AG10803 (cell line): ENCODE data around the gene MVD.

Experiments used
- DNase-seq: peaks from one replicate; pipeline ENCODE4 v3.0.0; 2010; ENCODE audit warnings: low read depth
- H3K4me3 ChIP-seq: 2 replicates; pipeline ENCODE4 v1.5.1; 2011; ENCODE audit warnings: mild to moderate bottlenecking, low read length, control low read depth
- TF ChIP-seq, protein P1 (sequence below): conservative IDR thresholded peaks from 2 replicates; pipeline ENCODE4 v1.5.1; 2011; ENCODE audit warnings: mild to moderate bottlenecking, low read length, control low read depth, inconsistent platforms

The MVD gene

DNA sequence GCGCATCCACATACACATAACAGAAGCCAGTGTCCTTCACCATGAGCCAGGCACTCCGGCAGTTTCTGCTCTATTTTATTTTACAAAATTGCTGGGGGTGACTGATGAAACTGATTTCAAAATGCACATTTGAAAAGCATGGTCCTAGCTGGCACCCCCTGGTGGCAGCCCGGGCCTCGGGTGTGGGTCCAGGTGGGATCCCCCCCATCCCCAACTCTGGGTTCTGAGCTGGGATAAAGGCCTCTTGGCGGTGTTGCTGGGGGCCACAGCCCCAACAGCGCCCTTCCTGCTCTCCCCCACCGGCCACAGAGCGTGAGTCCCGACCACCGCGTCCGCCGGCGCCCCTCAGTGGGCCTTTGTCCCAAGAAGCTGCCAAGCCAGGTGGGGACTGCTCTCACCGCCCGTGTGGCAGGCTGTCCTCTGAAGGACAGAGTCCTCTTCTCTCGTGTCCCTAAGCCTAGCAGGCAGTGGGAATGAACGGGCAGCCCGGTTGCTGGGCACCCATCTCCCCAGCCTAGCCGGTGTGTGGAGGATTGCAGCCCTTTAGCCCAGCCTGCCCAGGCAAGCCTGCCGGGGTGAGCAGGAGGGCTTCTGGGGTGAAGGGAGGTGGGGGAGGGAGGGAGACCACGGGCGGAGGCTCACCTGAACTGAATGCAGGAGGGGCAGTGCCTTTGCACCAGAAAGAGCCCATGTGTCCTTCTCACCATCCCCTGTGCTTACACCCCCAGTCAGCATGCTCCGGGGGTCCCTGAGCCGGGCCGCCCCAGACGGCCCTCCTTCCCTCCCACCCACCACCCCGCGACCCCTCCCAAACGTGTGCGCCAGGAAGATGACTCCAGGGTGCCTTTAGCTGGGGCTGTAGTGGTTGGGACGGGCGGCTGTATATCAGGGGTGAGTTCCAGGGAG is 22.5 kb upstream of the MVD start:
- no peak overlapping the region; the same call in 1 of the 2 replicates for H3K4me3 ChIP-seq
- DNase-seq = peak; percentile 51
- TF ChIP-seq, protein P1, sequence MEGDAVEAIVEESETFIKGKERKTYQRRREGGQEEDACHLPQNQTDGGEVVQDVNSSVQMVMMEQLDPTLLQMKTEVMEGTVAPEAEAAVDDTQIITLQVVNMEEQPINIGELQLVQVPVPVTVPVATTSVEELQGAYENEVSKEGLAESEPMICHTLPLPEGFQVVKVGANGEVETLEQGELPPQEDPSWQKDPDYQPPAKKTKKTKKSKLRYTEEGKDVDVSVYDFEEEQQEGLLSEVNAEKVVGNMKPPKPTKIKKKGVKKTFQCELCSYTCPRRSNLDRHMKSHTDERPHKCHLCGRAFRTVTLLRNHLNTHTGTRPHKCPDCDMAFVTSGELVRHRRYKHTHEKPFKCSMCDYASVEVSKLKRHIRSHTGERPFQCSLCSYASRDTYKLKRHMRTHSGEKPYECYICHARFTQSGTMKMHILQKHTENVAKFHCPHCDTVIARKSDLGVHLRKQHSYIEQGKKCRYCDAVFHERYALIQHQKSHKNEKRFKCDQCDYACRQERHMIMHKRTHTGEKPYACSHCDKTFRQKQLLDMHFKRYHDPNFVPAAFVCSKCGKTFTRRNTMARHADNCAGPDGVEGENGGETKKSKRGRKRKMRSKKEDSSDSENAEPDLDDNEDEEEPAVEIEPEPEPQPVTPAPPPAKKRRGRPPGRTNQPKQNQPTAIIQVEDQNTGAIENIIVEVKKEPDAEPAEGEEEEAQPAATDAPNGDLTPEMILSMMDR = peak; percentile 69

DNA sequence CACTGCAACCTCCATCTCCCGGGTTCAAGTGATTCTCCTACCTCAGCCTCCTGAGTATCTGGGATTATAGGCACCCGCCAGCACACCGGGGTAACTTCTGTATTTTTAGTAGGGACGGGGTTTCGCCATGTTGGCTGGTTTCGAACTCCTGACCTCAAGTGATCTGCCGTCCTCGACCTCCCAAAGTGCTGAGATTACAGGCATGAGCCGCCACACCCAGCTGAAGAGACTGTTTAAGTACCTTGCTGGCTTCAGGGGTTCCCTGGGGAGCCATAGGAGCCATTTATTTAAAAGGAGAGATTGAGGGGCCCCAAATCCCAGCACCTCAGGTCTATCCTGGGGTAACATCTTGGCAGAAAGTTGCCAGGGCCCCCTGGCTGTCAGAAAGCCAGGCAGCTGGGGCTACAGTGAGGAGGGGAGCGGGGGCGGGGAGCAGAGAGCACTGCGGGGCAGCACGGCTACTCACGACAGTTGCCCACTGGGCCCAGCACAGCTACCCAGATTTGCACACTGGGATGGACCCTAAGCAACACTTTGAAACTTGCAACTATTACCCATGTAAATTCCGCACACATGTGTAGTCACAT is 21.8 kb upstream of the MVD start:
- H3K4me3 ChIP-seq = no peak overlapping the region
- DNase-seq = no peak
- TF ChIP-seq, protein P1 = no peak

DNA sequence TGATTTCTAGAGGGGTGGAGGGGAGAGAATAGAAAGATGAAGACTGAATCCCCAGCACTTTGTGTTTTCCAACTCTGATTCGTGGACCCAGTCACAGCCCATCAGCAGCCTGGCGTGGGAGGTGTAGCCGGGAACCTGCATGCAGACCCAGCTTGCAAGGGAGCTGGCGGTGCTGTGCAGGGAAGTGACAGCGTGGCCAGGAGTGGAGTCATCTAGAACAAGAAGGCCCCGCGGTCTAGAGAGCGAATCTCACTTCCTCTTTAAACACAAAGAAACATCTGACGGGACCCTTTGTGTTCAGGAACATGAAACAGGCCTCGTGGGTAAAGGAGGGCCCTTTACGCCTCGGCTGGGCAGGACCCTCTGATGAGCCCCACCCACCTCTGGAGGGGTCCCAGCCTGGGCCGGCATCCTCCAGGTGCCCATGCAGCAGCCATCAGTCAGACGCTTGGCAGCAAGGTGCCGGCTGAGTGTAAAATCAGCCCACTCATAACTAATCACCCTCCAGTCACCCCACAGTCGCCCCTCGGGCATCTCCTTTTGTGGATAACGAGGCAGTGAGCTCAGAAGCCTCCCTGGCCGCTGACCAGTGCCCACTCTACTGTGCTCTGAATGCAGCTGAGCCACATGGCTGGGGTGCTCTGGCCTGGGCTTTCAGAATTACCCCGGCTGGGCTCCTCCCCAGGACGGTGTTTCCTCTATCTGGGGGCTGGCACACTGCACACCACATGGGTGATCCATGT is 19.0 kb upstream of the MVD start:
- DNase-seq = no peak
- TF ChIP-seq, protein P1 = no peak
- H3K4me3 ChIP-seq = no peak overlapping the region

DNA sequence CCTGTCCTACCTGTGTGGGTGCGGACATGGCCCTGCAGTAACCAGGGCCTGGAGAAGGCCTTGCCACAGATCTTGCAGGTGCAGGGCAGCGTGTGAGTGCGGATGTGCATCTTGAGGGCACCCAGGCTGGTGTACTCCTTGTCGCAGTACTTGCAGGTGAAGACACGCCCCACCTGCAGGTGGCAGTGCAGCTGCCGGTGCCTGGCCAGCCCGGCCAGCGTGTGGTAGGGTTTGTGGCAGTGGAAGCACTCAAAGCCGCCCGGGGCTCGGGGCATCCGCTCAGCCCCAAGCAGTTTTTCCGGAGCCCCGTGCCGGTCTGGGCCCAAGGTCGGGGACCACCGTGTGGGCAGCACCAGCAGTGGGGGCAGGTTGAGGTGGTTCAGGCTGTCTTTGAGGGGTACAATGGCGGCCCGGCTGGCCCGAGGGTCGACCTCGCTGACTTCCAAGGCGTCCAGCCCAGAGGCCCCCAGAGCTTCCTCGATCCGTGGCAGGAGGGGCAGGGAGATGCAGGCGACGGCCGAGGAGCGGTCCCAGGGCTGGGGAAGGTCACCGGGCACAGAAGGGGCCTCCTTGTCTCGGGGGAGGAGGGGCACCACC is 18.3 kb upstream of the MVD start:
- no peak for DNase-seq
- TF ChIP-seq, protein P1 = no peak
- no peak overlapping the region for H3K4me3 ChIP-seq

DNA sequence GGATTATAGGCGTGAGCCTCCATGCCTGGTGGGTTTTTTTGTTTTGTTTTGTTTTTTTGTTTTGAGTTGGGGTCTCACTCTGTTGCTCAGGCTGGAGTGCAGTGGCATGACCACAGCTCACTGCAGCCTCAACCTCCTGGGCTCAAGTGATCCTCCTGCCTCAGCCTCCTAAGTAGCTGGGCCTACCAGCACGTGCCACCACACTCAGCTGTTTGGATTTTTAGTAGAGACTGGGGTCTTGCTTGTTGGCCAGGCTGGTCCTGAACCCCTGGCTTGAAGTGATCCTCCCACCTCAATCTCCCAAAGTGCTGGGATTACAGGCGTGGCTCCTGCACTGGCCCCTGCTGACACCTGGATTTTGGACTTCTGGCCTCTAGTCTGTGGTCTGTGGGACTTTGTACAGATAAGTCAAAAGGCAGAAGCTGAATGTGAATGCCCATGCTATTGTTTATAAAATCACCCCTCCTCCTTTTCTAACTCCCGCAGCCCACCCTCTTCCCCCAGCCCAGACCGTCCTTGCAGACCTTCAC is 17.7 kb upstream of the MVD start:
- DNase-seq = no peak
- no peak overlapping the region for H3K4me3 ChIP-seq
- TF ChIP-seq, protein P1 = no peak

DNA sequence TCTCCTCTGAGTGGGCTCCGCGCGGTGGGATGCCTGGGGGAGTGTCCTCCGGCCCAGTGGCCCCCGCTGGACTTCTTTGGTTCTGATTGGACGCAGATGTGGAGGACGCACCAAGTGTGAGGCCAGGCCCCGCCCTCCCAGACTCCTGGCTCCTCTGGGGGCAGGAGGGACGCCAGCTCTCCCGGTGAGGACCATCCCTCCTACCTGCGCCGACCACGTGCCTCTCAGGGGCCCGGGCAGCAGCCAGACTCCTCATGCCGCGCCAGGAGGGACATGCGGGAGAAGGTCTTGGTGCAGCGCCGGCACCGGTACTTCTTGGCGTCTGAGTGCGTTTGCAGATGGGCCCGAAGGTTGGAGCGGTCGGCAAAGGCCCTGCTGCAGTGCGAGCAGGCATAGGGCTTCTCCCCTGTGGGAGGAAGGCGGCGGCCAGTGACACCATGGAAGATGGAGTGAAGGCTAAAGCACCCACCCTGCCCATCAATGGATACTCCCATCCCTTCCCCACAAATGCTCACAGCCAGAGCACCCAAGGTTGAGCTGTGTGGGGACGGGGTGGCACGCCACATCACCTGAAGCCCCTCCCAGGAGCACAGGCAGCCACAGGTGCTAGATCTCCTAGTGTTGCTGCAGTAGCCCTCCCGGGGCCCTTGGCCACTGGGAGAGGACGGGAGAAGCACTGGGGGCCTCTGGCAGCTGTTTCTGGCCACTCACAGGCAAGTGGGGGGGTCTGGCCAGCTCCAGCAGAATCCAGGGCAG is 15.5 kb upstream of the MVD start:
- TF ChIP-seq, protein P1 = no peak
- DNase-seq = no peak
- H3K4me3 ChIP-seq = no peak overlapping the region
